Myocyte (in vitro differentiated cells): ENCODE results near the gene BCL2. TPM values are rescaled to one million over a fixed set of nuclear protein-coding genes. Genes with fewer than 3 reads are reported as not detected.
"Not testable (repeated sequence)": the region's sequence is repeated elsewhere in the genome, so short reads cannot be mapped to it uniquely, and the experiment has no call there.

Experiments
- DNase-seq: peaks from one replicate; pipeline ENCODE4 v3.0.0-alpha.2; 2012; ENCODE audit warnings: low read depth
- polyA plus RNA-seq: library from polyadenylated mRNA; unstranded; fragments of >200 nt; gene quantifications from one replicate; pipeline ENCODE4 v1.2.1, GENCODE V29; 2012; ENCODE audit warnings: missing spikeins
- total RNA-seq: library from RNA; depleted of rRNA; stranded (reverse); fragments of >200 nt; gene quantifications from 2 replicates; pipeline ENCODE4 v1.2.3, GENCODE V29; 2014

The BCL2 gene
- 2.2 and 4.2 TPM in 2 replicates for total RNA-seq
- polyA plus RNA-seq: 1.7 TPM

DNA sequence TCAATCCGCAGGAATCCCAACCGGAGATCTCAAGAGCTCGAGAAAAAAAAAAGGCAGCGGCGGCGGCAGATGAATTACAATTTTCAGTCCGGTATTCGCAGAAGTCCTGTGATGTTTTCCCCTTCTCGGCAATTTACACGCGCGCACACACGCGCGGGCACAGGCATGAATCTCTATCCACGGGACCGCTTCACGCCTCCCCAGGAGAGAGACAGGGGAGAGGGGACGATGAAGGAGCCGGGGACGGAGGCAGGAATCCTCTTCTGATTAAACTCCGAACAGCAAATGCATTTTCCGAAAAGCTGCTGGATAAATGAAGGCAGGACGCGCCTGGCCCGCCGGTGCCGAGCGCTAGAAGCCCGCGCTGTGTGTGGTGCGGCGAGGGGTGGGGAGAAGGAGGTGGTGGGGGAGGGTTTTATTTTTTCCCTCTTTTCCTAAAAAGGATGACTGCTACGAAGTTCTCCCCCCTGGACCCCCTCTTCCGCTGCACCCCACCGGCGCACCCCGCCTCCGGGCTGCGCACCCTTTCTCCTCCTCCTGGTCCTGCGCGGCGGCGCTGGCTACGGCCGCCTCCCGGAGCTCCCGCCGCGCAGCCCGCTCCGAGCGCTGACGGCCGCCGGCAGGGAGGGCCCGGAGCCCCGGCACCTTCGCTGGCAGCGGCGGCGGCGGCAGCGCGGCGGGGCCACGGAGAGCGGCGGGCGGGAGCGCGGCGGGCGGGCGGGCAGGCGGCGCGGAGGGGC lies at the start of gene BCL2:
Gene BCL2 (minus strand): TSS at position 387 of the 740 bp plus-strand sequence.
- peak; percentile 34 for DNase-seq

DNA sequence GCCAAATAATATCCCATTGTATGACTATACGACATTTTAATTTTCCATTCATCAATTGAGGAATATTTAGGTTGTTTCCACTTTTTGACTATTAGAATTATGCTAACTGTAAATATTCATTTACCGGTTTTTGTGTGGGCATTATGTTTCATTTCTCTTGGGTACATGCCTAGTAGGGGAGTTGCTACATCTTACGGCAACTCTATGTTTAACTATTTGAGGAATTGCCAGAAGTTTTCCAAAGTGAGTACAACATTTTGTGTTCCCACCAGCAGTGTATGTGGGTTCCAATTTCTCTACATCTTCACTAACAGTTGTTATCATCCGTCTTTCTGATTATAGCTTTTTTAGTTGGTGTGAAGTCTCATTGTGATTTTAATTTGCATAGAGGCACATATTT lies 49.0 kb upstream of the BCL2 start:
- DNase-seq: no peak

DNA sequence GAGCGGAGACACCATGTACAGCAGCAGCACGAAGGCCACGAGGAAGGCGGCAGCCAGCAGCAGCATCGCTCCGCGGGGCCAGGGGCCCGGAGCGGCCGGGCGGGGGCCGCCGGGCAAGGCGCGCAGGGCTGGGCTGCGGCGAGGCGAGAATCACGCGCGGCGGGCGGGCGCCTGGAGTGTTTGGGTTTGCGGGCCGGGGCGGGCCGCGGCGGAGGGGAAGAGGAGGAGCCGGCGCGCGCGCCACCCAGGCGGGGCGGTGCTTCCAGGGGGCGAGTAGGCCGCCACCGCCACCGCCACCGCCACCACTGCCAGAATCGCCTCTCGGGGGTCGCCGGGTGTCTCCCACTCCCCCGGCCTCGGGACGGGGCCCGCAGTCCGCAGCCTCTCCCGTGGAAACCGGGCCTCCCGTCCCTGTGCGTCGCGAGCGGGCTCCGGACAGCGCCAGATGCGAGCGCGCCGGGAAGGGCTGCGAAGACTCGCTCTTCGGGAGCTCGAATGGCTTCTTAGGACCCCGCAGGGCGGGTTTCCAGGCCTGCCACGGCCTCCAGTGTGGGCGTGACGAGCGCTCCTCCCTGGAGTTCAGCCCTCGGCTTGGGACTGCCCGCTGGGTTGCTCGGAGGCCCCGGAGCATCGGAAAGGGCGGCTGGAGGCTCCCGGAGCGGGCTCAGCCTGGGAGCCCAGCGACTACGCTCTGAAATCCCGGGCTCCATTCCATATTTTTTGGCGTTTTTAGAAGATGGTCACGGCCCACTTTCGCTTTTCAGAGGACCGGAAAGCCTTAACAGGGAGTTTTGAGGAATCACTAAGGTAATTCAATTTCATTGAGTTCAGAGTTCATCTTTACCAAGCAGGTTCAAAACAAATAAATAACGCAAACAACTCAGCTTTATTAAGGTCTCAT lies 47.7 kb upstream of the BCL2 start, which contains the start of gene KDSR:
Gene KDSR (minus strand): TSS at position 154 of the 901 bp plus-strand sequence. CDS start 88 bp downstream, at position 66.
- DNase-seq: peak; percentile 100

DNA sequence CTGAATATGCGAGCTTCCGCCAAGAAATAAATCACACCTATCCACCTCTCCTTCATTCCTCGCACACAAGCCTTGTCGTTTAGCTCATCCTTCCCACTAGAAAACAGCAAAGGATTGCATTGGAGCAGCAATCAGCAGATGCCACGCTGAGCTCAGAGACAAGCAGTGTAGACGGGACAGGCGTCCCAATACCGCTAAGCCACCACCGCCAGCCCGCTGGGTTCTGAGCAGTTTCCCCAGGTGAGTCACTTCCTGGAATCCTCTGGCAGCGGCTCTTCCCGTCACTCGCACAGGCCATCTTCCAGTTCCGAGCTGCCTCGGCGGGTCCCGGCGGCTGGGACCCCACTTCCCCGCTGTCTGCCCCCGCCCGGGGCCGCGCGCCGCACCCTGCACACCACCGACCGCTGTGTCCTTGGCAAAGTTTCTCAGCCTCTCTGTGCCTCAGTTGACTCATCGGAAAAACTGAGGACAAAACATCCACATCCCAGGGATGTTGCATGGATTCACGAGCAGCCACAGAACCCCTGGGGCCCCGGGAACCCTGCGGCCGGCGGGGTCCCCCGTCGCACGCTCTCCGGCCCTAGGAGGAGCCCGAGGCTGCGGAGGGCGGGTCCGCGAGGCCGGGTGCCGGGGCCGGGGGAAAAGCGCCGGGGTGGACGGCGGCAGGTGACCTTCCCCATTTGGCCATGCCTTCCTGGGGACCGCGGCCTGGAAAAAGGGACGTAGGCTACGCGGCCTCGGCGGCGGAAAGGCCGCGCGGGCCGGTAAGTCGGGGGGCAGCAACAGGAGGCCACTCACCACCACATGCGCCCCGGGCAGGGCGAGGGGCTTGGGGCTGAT lies 46.9 kb upstream of the BCL2 start:
- DNase-seq: peak; percentile 76

DNA sequence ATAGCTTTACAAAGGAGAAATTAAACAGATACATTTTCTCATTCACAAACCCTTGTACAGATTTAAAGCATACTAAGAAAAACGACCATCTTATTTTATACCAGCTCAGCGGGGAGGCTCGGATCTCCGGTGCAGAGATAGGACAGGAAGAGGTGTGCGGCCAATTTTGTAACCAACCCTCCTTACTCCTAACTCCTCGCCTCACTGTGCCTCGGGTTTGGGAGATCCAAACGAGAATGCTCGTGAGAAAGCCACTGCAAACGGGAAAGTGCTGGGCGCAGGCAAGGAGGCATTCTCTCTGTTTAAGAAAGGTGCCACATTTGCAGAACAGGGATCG lies 46.3 kb upstream of the BCL2 start:
- no peak for DNase-seq

DNA sequence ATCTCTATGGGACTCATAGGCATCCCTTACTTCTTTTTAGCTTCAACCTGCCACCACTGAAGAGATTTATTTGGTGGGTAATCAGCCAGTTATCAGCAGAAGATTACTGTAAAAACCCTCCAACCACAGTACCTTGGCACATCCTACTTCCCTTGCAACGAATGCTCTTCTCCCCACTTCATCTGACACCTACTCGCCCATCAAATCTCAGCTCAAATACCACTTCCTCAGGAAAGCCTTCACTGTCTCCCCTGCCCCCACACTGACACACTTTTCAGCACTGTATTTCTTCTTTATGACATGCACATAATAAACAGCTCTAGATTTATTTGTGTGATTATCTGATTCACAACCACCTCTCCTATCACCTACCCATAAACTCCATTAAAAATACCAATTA lies 44.4 kb upstream of the BCL2 start:
- DNase-seq: no peak

DNA sequence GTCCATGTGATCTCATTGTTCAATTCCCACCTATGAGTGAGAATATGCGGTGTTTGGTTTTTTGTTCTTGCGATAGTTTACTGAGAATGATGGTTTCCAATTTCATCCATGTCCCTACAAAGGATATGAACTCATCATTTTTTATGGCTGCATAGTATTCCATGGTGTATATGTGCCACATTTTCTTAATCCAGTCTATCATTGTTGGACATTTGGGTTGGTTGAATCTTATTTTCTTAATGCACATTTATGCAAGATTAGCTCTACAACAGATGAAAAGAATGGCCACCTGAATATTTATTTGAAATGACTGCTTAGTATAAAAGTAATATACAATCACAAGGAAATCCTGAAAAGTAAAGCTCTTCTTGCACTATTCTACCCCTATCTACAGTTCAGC lies 43.9 kb upstream of the BCL2 start:
- not testable (repeated sequence) for DNase-seq

DNA sequence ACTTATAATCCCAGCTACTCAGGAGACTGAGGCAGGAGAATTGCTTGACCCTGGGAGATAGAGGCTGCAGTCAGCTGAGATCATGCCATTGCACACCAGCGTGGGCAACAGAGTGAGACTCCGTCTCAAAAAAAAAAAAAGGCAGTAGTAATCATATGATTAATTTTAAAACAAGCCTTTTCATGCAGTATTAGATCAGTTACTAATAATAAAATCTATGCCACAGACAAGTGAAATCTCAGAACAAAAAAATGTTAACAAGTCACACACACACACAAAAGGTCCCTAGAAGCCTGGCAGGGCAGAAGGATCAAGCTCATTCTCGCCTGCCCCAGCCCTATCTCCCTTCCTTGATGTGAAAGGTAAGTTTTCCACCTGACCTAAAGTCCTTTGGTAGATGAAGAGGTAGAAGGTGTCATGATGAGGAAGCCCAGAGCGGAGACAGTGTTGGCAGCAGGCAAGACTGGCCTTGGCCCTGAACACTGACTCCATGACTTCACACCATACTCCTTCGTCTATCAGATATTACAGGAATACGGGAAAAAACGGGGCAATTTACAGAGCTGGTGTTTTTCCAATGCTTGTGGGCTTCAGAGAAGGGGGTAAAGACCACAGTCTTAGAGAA lies 36.8 kb upstream of the BCL2 start:
- DNase-seq: peak; percentile 14

DNA sequence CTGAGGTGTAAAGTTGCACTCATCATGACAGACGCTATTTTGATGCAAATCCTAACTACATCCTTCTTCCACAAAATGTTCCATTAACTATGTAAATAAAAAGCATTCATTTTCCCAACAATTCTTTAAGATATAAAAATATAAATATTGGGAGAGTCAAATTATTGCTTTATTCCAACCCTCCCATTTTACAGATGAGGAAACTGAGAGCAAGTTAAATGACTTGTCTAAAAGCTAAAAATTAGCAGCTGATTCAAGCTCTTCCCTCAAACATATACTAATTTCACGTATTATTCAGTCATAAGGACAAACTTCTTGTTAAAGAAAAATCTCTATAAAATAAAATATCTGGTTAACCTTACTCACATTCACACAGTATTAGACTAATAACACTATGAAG lies 30.7 kb upstream of the BCL2 start:
- no peak for DNase-seq

DNA sequence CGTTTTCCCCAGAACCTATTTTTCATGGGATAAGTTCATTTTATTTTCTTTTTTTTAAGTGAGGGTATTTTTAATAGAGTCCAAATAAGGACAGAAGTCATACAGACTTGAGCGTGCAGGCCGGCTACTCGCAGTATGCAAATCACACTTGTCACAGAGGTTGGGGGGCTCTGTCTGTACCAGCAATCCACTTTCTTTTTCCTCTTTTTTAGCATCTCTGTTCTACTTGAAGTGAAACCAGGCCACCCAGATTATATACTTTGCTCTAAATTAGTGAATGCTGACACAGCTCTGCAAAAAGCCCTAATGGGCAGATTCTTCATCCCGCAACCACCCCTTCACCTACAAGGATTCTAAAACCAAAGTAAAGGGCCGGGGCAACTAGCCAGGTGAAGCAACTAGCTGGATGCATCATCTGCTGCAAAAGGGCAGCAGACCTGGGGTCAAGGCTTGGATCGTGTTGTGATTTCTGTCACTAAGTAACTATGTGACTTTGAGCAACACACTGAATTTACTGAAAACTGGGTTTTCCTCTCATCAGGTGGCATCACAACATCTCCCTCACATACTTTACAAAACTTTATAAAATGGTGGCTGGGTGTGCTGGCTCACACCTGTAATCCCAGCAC lies 29.1 kb upstream of the BCL2 start:
- DNase-seq: no peak

DNA sequence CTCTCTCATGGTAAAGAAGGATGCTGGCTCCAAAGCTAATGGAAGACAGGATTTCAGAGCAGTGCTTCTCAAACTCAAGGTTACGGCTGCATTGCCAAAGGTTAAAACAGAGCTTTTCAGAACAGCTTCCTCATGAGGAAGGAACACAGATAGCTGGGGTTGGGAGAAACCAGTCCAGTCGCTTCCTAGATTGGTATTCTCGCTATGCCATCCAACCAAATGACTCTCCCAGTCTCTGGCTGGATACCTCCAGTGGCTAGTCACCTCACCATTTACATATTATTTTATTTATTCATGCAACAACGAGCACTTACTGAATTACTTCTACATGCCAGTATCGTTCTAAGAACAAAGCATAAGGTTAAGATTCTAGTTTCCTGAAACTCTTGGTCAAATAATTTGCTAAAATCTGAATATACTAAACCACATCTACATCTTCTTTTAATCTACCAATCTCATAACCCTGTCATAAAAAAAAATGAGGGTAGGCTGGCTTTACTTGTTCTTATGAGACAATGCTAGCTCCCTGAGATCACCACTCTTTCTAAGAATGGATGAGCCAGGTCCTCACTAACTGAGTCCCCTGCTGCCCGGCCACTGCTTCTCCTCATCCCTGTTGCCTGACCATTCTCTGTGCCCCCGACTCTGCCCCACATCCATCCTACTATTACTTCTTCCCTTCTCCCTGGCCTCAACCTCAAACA lies 27.1 kb upstream of the BCL2 start:
- DNase-seq: no peak

DNA sequence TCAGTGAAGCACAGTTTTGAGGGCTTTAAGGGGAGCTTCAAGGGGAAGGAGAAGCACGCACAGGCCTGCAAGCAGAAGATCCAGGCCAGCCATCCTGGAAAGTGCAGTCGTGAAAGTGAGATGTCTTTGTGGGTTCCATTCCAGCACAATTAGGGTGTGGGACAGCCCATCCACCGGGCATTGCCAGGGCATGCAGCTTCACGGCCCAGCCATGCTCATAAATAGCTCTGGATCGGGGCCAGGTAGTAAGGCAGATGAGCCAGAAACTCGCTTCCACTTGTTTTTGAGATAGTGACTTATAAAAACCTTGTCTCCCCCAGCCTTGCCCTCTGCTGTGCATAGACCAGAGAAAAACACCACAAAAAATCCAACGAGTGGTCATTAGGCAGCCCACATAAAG lies 26.5 kb upstream of the BCL2 start:
- peak; percentile 85 for DNase-seq

DNA sequence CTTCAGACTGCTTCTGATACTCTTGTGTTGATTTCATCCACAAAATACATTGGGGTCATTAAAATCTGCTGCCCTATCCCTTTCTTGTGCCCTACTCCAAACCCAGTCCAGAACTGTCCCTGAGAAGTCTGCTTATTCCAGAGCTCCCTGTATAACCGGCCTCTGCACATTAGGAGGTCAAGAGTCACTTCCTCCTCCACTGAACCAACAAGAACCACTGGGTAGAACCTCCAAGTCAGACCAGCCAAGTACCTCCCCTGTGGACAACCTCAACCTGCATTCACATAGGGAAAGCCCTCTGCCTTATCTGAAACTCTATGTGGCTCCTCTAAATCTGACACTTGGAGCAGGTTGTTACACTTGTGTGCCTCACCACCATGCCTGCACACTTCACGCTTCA lies 25.3 kb upstream of the BCL2 start:
- DNase-seq: no peak

DNA sequence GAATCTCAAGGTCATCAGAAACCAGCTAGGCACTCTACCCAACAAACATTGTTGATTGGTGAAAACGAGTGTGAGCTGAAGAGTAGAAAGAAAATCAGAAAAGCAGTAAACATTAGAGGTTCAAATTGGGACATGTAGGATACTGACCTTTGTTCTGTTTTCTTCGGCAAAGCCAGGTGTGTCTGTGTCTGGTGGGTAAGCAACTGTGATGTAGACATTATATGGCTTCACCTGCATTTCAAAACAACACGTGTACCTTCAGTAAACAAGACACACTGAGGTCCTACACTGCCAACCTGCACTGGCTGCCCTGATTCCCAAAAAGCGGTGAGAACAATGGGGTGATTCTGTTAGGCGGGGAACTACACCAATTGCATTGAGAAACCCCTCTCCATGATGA lies 24.7 kb upstream of the BCL2 start:
- no peak for DNase-seq

DNA sequence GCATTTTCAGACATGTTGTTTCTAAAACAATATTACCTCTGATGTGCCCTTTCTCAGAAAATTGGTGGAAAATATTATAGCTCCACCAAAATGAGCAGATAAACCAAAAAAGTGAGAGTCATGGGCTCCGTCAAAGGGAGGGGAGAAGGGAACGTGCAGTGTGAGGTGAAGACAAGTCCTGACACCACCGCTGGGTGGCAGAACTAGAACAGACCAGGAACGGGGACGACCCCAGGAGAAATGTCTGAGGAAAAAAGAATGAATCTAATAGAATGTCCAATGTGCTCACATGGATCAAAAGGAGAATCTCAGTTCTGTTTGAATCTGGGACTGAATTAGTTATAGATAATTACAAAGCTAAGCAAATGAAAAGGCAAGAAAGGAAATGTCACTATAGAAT lies 22.6 kb upstream of the BCL2 start:
- DNase-seq: peak; percentile 20

DNA sequence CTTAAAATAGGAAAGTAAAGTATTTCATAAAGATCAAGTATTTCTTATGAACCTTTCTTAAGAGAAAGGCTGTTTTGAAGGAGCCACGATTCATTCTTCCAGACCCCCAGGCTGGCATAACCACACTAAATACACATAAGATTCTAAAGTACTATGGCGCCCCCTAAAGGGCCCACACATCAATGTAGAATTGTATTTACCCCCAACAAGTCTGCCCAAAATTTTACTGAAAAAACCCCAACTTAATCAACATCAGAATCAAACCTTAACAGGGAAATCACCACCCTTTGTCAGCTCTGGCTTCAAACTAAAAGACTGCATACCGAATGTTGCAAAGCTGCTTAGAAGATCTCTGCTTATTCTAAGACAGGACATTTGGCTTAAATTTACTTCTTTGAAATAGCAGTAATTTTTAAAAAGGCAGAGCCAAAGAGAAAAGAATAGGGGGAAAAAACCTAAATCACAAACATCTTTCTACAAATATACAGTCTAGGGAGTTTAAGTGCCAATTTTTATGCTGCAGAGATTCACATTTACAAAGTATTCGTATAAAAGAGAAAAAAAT lies 20.4 kb upstream of the BCL2 start:
- DNase-seq: peak; percentile 52

DNA sequence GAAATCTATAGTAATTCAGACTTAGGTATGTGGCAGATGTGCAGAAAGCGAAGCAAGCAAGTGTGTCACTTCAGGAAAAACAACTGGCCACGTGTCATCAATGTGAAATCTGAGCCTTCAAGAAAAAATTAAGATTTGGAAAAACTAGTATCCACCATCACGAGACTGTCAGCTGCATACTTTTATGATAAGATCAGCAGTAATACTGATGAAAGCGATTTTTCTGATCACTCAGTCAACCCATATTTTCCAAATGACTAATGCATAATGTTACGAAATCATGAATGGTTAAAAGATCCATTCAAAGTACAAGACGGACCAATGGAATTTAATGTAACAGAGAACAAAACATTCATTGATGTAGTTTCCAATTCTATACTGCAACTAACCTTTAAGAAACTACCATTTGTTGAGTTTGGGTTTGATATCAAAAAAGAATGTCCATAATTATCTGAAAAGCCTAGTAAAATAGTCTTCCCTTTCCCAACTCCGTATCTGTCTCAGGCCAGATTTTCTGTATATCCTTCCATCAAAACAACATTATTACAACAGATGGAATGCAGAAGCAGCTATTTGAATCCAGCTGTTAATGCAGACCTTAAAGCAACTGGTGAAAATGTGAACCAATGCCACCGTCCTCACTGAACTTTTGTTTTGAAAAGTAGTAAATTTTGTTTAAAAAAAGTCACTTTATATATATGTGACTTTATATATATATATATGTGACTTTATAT lies 17.0 kb upstream of the BCL2 start:
- peak; percentile 59 for DNase-seq

DNA sequence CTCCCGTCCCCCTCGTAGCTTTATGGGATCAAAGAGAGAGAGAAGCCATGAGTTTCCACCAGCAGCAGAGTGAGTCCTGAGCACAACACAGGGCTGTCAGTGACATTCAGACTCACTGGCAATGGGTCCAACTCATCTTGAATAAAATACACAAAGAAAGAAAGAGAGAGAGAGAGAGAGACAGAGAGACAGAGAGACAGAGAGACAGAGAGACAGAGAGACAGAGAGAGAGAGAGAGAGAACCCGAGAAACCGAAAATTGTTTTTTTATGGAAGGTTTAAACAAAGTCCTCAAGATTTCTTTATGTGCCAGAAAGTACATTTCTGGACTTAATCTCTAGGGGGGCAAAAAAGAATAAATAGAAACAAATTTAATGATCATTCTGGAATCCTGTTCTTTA lies 11.5 kb upstream of the BCL2 start:
- DNase-seq: no peak
